Panc1 (cell line): Measurements from ENCODE around the gene HCK. TPM values are rescaled to one million over a fixed set of nuclear protein-coding genes. Genes with fewer than 3 reads are reported as not detected.

ENCODE experiments used
- ATAC-seq: fragments of 200-7000 bp; cut with Tn5 transposase; 2 replicates; pipeline ENCODE4 v1.9.1; 2020; ENCODE audit warnings: mild to moderate bottlenecking, moderate library complexity
- BruUV-seq: library from RNA; stranded (reverse); fragments of 400-500 nt; replicated peaks from 2 replicates; lab custom pipeline; 2021; lab: Mats Ljungman, UMichigan
- CTCF ChIA-PET: fragments of 300-600 bp; sonication (Branson Sonifier 250); formaldehyde crosslinking; loops from one replicate; lab custom pipeline; 2022; ENCODE audit warnings: antibody characterized with exemption; lab: Charles Lee
- POLR2A ChIA-PET: fragments of 300-600 bp; sonication (Branson Sonifier 250); formaldehyde crosslinking; loops from one replicate; lab custom pipeline; 2022; ENCODE audit warnings: antibody characterized with exemption; lab: Charles Lee
- DNase-seq: peaks from one replicate; pipeline ENCODE4 v3.0.0-alpha.2; 2010; ENCODE audit warnings: low read depth, low spot score
- H3K27ac ChIP-seq: 2 replicates; pipeline ENCODE4 v1.5.1; 2011; ENCODE audit warnings: mild to moderate bottlenecking, low read length, inconsistent platforms
- H3K27me3 ChIP-seq: fragments of 200-500 bp; sonication (Bioruptor generic); 2 replicates; pipeline ENCODE4 v1.6.0; 2014; ENCODE audit warnings: low read length, inconsistent platforms; ENCODE audit not compliant: control insufficient read depth, insufficient read depth
- H3K36me3 ChIP-seq: fragments of 200-500 bp; sonication (Bioruptor generic); 2 replicates; pipeline ENCODE4 v1.5.1; 2014; ENCODE audit warnings: inconsistent platforms, mild to moderate bottlenecking, low read length, moderate library complexity; ENCODE audit not compliant: control insufficient read depth, insufficient read depth
- H3K4me1 ChIP-seq: 2 replicates; pipeline ENCODE4 v1.5.1; 2011; ENCODE audit warnings: inconsistent platforms, mild to moderate bottlenecking, low read length, moderate library complexity; ENCODE audit not compliant: control insufficient read depth, insufficient read depth
- H3K4me3 ChIP-seq, 2 experiments: 2 replicates each; pipeline ENCODE4 v1.5.1; 2011 to 2012; ENCODE audit warnings: low read depth in 2 of 2, low read length in 2 of 2, mild to moderate bottlenecking in 2 of 2, inconsistent platforms in 1 of 2, moderate library complexity in 1 of 2
- H3K9me3 ChIP-seq: fragments of 200-500 bp; sonication (Bioruptor generic); 2 replicates; pipeline ENCODE4 v1.5.1; 2014; ENCODE audit warnings: low read depth, mild to moderate bottlenecking, inconsistent platforms, low read length, moderate library complexity; ENCODE audit not compliant: control insufficient read depth, insufficient read depth
- CTCF ChIP-seq: fragments of 450-650 bp; IDR thresholded peaks from 2 replicates; pipeline ENCODE4 v1.5.1; 2017; ENCODE audit warnings: mild to moderate bottlenecking
- POLR2AphosphoS5 ChIP-seq: IDR thresholded peaks from 2 replicates; pipeline ENCODE4 v1.6.1; 2012; ENCODE audit warnings: mild to moderate bottlenecking, low read depth, low read length, moderate library complexity
- REST ChIP-seq, 2 experiments: IDR thresholded peaks; 2 replicates each; pipeline ENCODE4 v1.6.1; 2011 to 2012; ENCODE audit warnings: low read depth in 2 of 2, control low read depth in 1 of 2, low read length in 1 of 2, mild to moderate bottlenecking in 1 of 2, moderate library complexity in 1 of 2; ENCODE audit not compliant: insufficient read depth in 1 of 2
- SIN3A ChIP-seq: IDR thresholded peaks from 2 replicates; pipeline ENCODE4 v1.6.1; 2012; ENCODE audit warnings: low read depth, mild to moderate bottlenecking, low read length, moderate library complexity, borderline replicate concordance; ENCODE audit not compliant: insufficient read depth
- TCF7L2 ChIP-seq: IDR thresholded peaks from 2 replicates; pipeline ENCODE4 v1.6.1; 2011; ENCODE audit warnings: mild to moderate bottlenecking, low read depth, low read length, inconsistent platforms
- in situ Hi-C: cut with HindIII; loops from 2 replicates; pipeline ENCODE4 v1.10.0; 2016; ENCODE audit warnings: low sequenced_read_pairs, low pct_unique_long_range_greater_than_20kb
- intact Hi-C: fragments of 100-400 bp; cut with micrococcal nuclease; formaldehyde crosslinking; loops from one replicate; pipeline ENCODE4 v1.10.0; 2022; ENCODE audit not compliant: unreplicated experiment
- total RNA-seq: library from RNA; stranded (reverse); gene quantifications from one replicate; pipeline ENCODE4 v1.2.1, GENCODE V29; 2021; ENCODE audit not compliant: unreplicated experiment

The HCK gene
- total RNA-seq, 1 experiment from 2014 or later = 0.98 TPM

- in situ Hi-C loops = no loop called here
- CTCF ChIA-PET = interaction anchor here (0.5 to 1.1 kb wide), 2 partner anchors 19 to 185 kb away, joined by 5 to 8 read pairs; no protein-coding TSS in a partner anchor
These were observed 19.5 kb downstream of the HCK start for GRCh38 chr20:32071395-32072167.

More at GRCh38 chr20:32071395-32072167, 19.5 kb downstream of the HCK start:
- Histone ChIP-seq H3K4me1 (no peaks in the 10 kb centered on the region), H3K9me3 (no peaks in the 10 kb centered on the region), H3K4me3 (no peak overlapping the region), H3K36me3 (no peaks in the 10 kb centered on the region), H3K27ac (no peak overlapping the region), H3K27me3 (peaks cover 5% of the 10 kb centered on the region; the same call in 1 of the 2 replicates)
- DNase-seq = no peak
- no peak for ATAC-seq
- POLR2A ChIA-PET = interaction anchor here (0.5 to 0.8 kb wide), 2 partner anchors 31 to 63 kb away, joined by 3 to 6 read pairs; no protein-coding TSS in a partner anchor
- no TSS peak for BruUV-seq
- TF ChIP-seq POLR2AphosphoS5 = no peak
- TF ChIP-seq TCF7L2 = no peak
- no peak for TF ChIP-seq REST (IDR thresholded peaks at IDR 0.05; ENCODE audit: insufficient read depth in 1 of 2, low read depth in 2 of 2, low read length in 1 of 2)
- TF ChIP-seq SIN3A = no peak
- no peak for TF ChIP-seq CTCF
- intact Hi-C loops = loop anchor here (5.0 kb wide), 1 partner anchor 34 kb away; no protein-coding TSS in a partner anchor
